IMR-90 (cell line): ENCODE data around the gene CFHR2. TPM values are rescaled to one million over a fixed set of nuclear protein-coding genes. Genes with fewer than 3 reads are reported as not detected.

ENCODE experiments used
- ATAC-seq: fragments of 200-7000 bp; cut with Tn5 transposase; 2 replicates; pipeline ENCODE4 v1.9.1; 2020; ENCODE audit warnings: low read depth, mild to moderate bottlenecking, moderate library complexity
- BruUV-seq: library from RNA; stranded (reverse); fragments of 400-500 nt; replicated peaks from 2 replicates; lab custom pipeline; 2021; lab: Mats Ljungman, UMichigan
- CTCF ChIA-PET: fragments of 300-600 bp; formaldehyde crosslinking; extraction: SDS; loops from one replicate; lab custom pipeline; 2021; ENCODE audit warnings: antibody characterized with exemption; lab: Yijun Ruan, JAX
- POLR2A ChIA-PET: fragments of 300-600 bp; sonication (Branson Sonifier 250); formaldehyde crosslinking; loops from one replicate; lab custom pipeline; 2022; ENCODE audit warnings: antibody characterized with exemption; ENCODE audit not compliant: unreplicated experiment; lab: Charles Lee
- DNase-seq: peaks from one replicate; pipeline ENCODE4 v3.0.0; 2013
- H2AFZ ChIP-seq: replicated peaks from 2 replicates; pipeline ENCODE3; 2013; ENCODE audit warnings: low read length, mild to moderate bottlenecking; ENCODE audit not compliant: poor library complexity
- H2AK5ac ChIP-seq: 2 replicates; pipeline ENCODE4 v1.6.1; 2013; ENCODE audit warnings: low read depth, low read length, inconsistent platforms
- H2AK9ac ChIP-seq: replicated peaks from 2 replicates; pipeline ENCODE3; 2013; ENCODE audit warnings: mild to moderate bottlenecking, low read depth, low read length, moderate library complexity; ENCODE audit not compliant: poor library complexity
- H2BK120ac ChIP-seq: 2 replicates; pipeline ENCODE4 v1.6.1; 2013; ENCODE audit warnings: low read depth, low read length, inconsistent platforms
- H2BK15ac ChIP-seq: 3 replicates; pipeline ENCODE4 v1.6.1; 2013; ENCODE audit warnings: low read depth, low read length, inconsistent platforms
- H2BK20ac ChIP-seq: 2 replicates; pipeline ENCODE4 v1.6.1; 2013; ENCODE audit warnings: low read depth, mild to moderate bottlenecking, inconsistent platforms, low read length, moderate library complexity
- H2BK5ac ChIP-seq: 2 replicates; pipeline ENCODE4 v1.6.1; 2013; ENCODE audit warnings: mild to moderate bottlenecking, low read depth, low read length, inconsistent platforms; ENCODE audit not compliant: poor library complexity, severe bottlenecking
- H3K14ac ChIP-seq: replicated peaks from 2 replicates; pipeline ENCODE4 v1.6.1; 2013; ENCODE audit warnings: low read depth, low read length, inconsistent platforms
- H3K18ac ChIP-seq: 2 replicates; pipeline ENCODE4 v1.6.1; 2013; ENCODE audit warnings: low read depth, low read length, control low read depth
- H3K23ac ChIP-seq: 2 replicates; pipeline ENCODE4 v1.6.1; 2013; ENCODE audit warnings: low read depth, low read length, inconsistent platforms
- H3K27ac ChIP-seq: 2 replicates; pipeline ENCODE4 v1.5.1; 2013; ENCODE audit warnings: mild to moderate bottlenecking, control low read depth, low read length; ENCODE audit not compliant: insufficient read depth
- H3K27me3 ChIP-seq: 2 replicates; pipeline ENCODE4 v1.6.1; 2013; ENCODE audit warnings: low read length; ENCODE audit not compliant: control insufficient read depth, insufficient read depth
- H3K36me3 ChIP-seq: 2 replicates; pipeline ENCODE4 v1.6.1; 2013; ENCODE audit warnings: low read length, mixed read lengths; ENCODE audit not compliant: control insufficient read depth, insufficient read depth
- H3K4ac ChIP-seq: 2 replicates; pipeline ENCODE4 v1.6.1; 2013; ENCODE audit warnings: low read depth, low read length, inconsistent platforms
- H3K4me1 ChIP-seq: 2 replicates; pipeline ENCODE4 v1.6.1; 2013; ENCODE audit warnings: low read length, mixed read lengths; ENCODE audit not compliant: control insufficient read depth, insufficient read depth
- H3K4me2 ChIP-seq: 2 replicates; pipeline ENCODE4 v1.6.1; 2013; ENCODE audit warnings: low read depth, mild to moderate bottlenecking, control low read depth, low read length, moderate library complexity
- H3K4me3 ChIP-seq: 2 replicates; pipeline ENCODE4 v1.5.1; 2013; ENCODE audit warnings: low read depth, mild to moderate bottlenecking, control low read depth, low read length, moderate library complexity; ENCODE audit not compliant: insufficient read depth
- H3K56ac ChIP-seq: 2 replicates; pipeline ENCODE4 v1.6.1; 2013; ENCODE audit warnings: low read length, inconsistent platforms; ENCODE audit not compliant: insufficient read depth; ENCODE audit errors: extremely low read depth
- H3K79me1 ChIP-seq, 2 experiments: 2 replicates each; pipeline ENCODE4 v1.6.1; 2013; ENCODE audit warnings: low read length in 2 of 2, inconsistent platforms in 1 of 2, low read depth in 1 of 2
- H3K9ac ChIP-seq: 2 replicates; pipeline ENCODE4 v1.6.1; 2013; ENCODE audit warnings: low read depth, low read length, control low read depth
- H3K9me1 ChIP-seq: 2 replicates; pipeline ENCODE4 v1.6.1; 2013; ENCODE audit warnings: low read length, inconsistent platforms; ENCODE audit not compliant: insufficient read depth
- H3K9me3 ChIP-seq: 2 replicates; pipeline ENCODE4 v1.6.1; 2013; ENCODE audit warnings: low read length; ENCODE audit not compliant: control insufficient read depth, insufficient read depth
- H4K20me1 ChIP-seq: 2 replicates; pipeline ENCODE4 v1.6.1; 2013; ENCODE audit warnings: low read length, inconsistent platforms; ENCODE audit not compliant: insufficient read depth
- H4K5ac ChIP-seq: 2 replicates; pipeline ENCODE4 v1.6.1; 2013; ENCODE audit warnings: mild to moderate bottlenecking, low read depth, low read length, control low read depth
- H4K8ac ChIP-seq, 2 experiments: 2 replicates each; pipeline ENCODE4 v1.6.1; 2013; ENCODE audit warnings: low read depth in 2 of 2, low read length in 2 of 2, control low read depth in 1 of 2, inconsistent platforms in 1 of 2
- H4K91ac ChIP-seq: 2 replicates; pipeline ENCODE4 v1.6.1; 2013; ENCODE audit warnings: low read depth, low read length, inconsistent platforms; ENCODE audit not compliant: insufficient read depth
- CHD1 ChIP-seq: IDR thresholded peaks from 2 replicates; pipeline ENCODE4 v1.6.1; 2012; ENCODE audit warnings: low read depth, low read length, improper control_type of control experiment
- NFE2L2 ChIP-seq: fragments of 150-350 bp; IDR thresholded peaks from 2 replicates; pipeline ENCODE4 v1.6.1; 2016; ENCODE audit warnings: low read depth, mild to moderate bottlenecking, low read length
- WGBS, 2 experiments: methylation state at CpG; one replicate each; pipeline versions ENCODE4 v1.1.5 to v1.1.7; 2013; ENCODE audit warnings: missing lambda C conversion rate in 2 of 2; ENCODE audit not compliant: insufficient read length in 1 of 2; ENCODE audit errors: extremely low coverage in 2 of 2; 5-methylcytosine and 5-hydroxymethylcytosine counted together
- dilution Hi-C: fragments of 300-500 bp; cut with HindIII; formaldehyde crosslinking; loops from one replicate; pipeline ENCODE4 v1.14.3; 2018; ENCODE audit warnings: low sequenced_read_pairs; ENCODE audit not compliant: unreplicated experiment
- in situ Hi-C: fragments of 300-500 bp; cut with MboI; formaldehyde crosslinking; loops from 3 replicates; pipeline ENCODE4 v1.14.3; 2019; ENCODE audit warnings: low sequenced_read_pairs, inconsistent platforms, mixed read lengths
- intact Hi-C: fragments of 100-400 bp; cut with micrococcal nuclease; formaldehyde crosslinking; loops from 2 replicates; pipeline ENCODE4 v1.10.0; 2022
- polyA plus RNA-seq, 3 experiments: library from polyadenylated mRNA; depleted of rRNA; stranded (reverse); fragments of >200 nt; gene quantifications; 2 replicates each; pipeline ENCODE4 v1.2.3, GENCODE V29; 2012; ENCODE audit warnings: low replicate concordance in 1 of 3
- total RNA-seq: library from RNA; depleted of rRNA; stranded (reverse); fragments of >200 nt; gene quantifications from 2 replicates; pipeline ENCODE4 v1.2.3, GENCODE V29; 2012

The CFHR2 gene
- total and polyA plus RNA-seq, 2 of the 4 experiments (the other 2 are of a cell fraction): not detected

DNA sequence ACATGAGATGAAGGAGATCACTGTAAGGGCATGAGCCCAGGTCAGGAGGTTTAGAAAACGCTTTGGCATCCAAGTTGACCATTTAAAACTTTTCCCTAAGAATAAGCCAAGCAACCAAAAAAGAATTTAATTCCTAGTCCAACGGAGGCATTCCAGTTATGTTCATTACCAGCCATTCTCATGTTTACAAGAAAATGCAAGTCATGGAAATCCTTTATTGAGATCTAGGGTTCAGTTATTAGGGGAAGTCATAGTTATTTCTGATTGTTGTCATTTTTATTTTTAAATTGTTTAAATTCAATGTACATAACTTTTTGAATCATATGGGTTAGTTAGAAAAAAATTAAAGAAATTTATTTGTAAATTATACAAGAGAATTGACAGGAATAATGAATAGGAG is 58.3 kb downstream of the CFHR2 start:
- CTCF ChIA-PET: no interaction called here

More for the DNA sequence above, 58.3 kb downstream of the CFHR2 start:
- Histone ChIP-seq H2BK120ac (no peak overlapping the region), H3K23ac (no peak overlapping the region), H3K36me3 (no peaks in the 10 kb centered on the region), H2AFZ (no peak overlapping the region), H3K9me1 (no peaks in the 10 kb centered on the region), H3K18ac (no peak overlapping the region), H3K4me1 (no peaks in the 10 kb centered on the region), H3K27me3 (no peaks in the 10 kb centered on the region), H4K91ac (no peak overlapping the region), H2BK20ac (no peak overlapping the region), H3K14ac (no peak overlapping the region), H2AK9ac (no peak overlapping the region), H3K4me2 (no peak overlapping the region), H2BK5ac (no peak overlapping the region), H3K4me3 (no peak overlapping the region), H3K9ac (no peak overlapping the region), H3K27ac (no peak overlapping the region), H2BK15ac (no peak overlapping the region), H4K8ac (no peak overlapping the region), H2AK5ac (no peak overlapping the region), H3K4ac (no peak overlapping the region), H4K20me1 (no peaks in the 10 kb centered on the region), H3K79me1 (no peaks in the 10 kb centered on the region), H4K5ac (no peak overlapping the region), H3K9me3 (no peaks in the 10 kb centered on the region), H3K56ac (no peak overlapping the region)
- DNase-seq (no peak), ATAC-seq (no peak)
- WGBS, 2 experiments: no CpG with 5 or more reads among the region's 2 CpGs
- BruUV-seq: no TSS peak
- POLR2A ChIA-PET: no interaction called here
- intact Hi-C loops: no loop called here
- TF ChIP-seq CHD1 (no peak), NFE2L2 (peak; percentile 70)
- in situ Hi-C loops: no loop called here
- dilution Hi-C loops: no loop called here
